Spleen (tissue), 11 donors: ENCODE results near the gene TTC22. TPM values are rescaled to one million over a fixed set of nuclear protein-coding genes. Genes with fewer than 3 reads are reported as not detected.

Source experiments
- DNase-seq: peaks from one replicate; pipeline ENCODE4 v3.0.0-alpha.2; 2020
- H3K27ac ChIP-seq, 8 donors: fragments of 200-600 bp; sonication (generic) in 7 of 8; 1 replicate in 4 of 8; 2 replicates in 4 of 8; pipeline versions ENCODE4 v1.5.0 to v1.8.0; 2016 to 2021; ENCODE audit warnings: inconsistent platforms in 4 of 8, mild to moderate bottlenecking in 4 of 8, moderate library complexity in 1 of 8
- H3K27me3 ChIP-seq, 7 donors: fragments of 200-600 bp; sonication (generic) in 6 of 7; replicated peaks in 1 of 7; 1 replicate in 4 of 7; 2 replicates in 3 of 7; pipeline versions ENCODE4 v1.5.0 to v1.8.0; 2016 to 2021; ENCODE audit warnings: inconsistent platforms in 3 of 7, mild to moderate bottlenecking in 1 of 7
- H3K36me3 ChIP-seq, 6 donors: fragments of 200-600 bp; sonication (generic) in 5 of 6; 1 replicate in 4 of 6; 2 replicates in 2 of 6; pipeline versions ENCODE4 v1.5.0 to v1.8.0; 2016 to 2021; ENCODE audit warnings: inconsistent platforms in 2 of 6
- H3K4me1 ChIP-seq, 6 donors: fragments of 200-600 bp; sonication (generic) in 5 of 6; 1 replicate in 3 of 6; 2 replicates in 3 of 6; pipeline versions ENCODE4 v1.5.0 to v1.8.0; 2016 to 2021; ENCODE audit warnings: inconsistent platforms in 3 of 6
- H3K4me3 ChIP-seq, 8 donors: fragments of 200-600 bp; sonication (generic) in 7 of 8; 1 replicate in 4 of 8; 2 replicates in 4 of 8; pipeline versions ENCODE4 v1.5.0 to v1.8.0; 2016 to 2021; ENCODE audit warnings: inconsistent platforms in 4 of 8, mild to moderate bottlenecking in 4 of 8, moderate library complexity in 2 of 8
- H3K9me3 ChIP-seq, 8 donors: fragments of 200-600 bp; sonication (generic) in 7 of 8; 1 replicate in 4 of 8; 2 replicates in 4 of 8; pipeline versions ENCODE4 v1.5.0 to v1.8.0; 2016 to 2021; ENCODE audit warnings: inconsistent platforms in 4 of 8
- POLR2A ChIP-seq, 3 donors: fragments of 450-650 bp; IDR thresholded peaks; one replicate each; pipeline ENCODE4 v1.5.1; 2017; ENCODE audit warnings: antibody characterized with exemption in 3 of 3, mild to moderate bottlenecking in 1 of 3
- POLR2AphosphoS5 ChIP-seq, 3 donors: sonication (generic); formaldehyde crosslinking; IDR thresholded peaks; one replicate each; pipeline ENCODE4 v1.5.1; 2017; ENCODE audit warnings: antibody characterized with exemption in 3 of 3
- WGBS, 5 donors: extraction: QIAGEN DNeasy Blood & Tissue Kit in 3 of 5; methylation state at CpG; one replicate each; pipeline versions ENCODE4 v1.1.5 to v1.1.7; 2013 to 2018; 5-methylcytosine and 5-hydroxymethylcytosine counted together
- intact Hi-C: fragments of 100-400 bp; cut with DNase I; formaldehyde crosslinking; loops from one replicate; pipeline ENCODE4 v1.15.0; 2023; ENCODE audit warnings: low total_unique reads
- polyA plus RNA-seq, 3 donors: library from polyadenylated mRNA; stranded (reverse); fragments of 200-250 nt; gene quantifications; one replicate each; pipeline ENCODE4 v1.2.1, GENCODE V29; 2013
- total RNA-seq, 7 donors: library from RNA; depleted of rRNA in 3 of 7; stranded (reverse); fragments of >200 nt in 3 of 7; fragmentation: NEBNext Ultra II Directional in 4 of 7; extraction: Animal tissue kit (Norgen Biotek cat#: 25700) in 4 of 7; gene quantifications; one replicate each; pipeline versions ENCODE4 v1.1.0 to v1.2.1, GENCODE V29; 2016 to 2021
- TF ChIP-seq, protein P1 (sequence below), 11 experiments: fragments of 200-600 bp in 7 of 11; fragments of 450-650 bp in 4 of 11; sonication (generic) in 4 of 11; IDR thresholded peaks in 8 of 11; conservative IDR thresholded peaks in 3 of 11; 1 replicate in 7 of 11; 2 replicates in 4 of 11; pipeline versions ENCODE4 v1.4.0 to v1.8.0; 2016 to 2021; ENCODE audit warnings: antibody characterized with exemption in 11 of 11, inconsistent platforms in 4 of 11, mild to moderate bottlenecking in 1 of 11
- donor health status: healthy with polysubstance abuse.
- donor health status: DM: no; HTN: no; CAD: no; lungs with moderate emphysema.
- donor health status: DM: no; HTN: no; CAD: no.
- donor health status: Bipolar disorder and iron deficiency.
- donor health status: healthy.
- donor health status: DM: no; HTN: no; CAD: no.
- donor health status: DM: yes; HTN: yes; CAD: no.

TTC22 gene
- total and polyA plus RNA-seq, 10 donors = 0.73 to 6.4 (median 3.5) TPM

DNA sequence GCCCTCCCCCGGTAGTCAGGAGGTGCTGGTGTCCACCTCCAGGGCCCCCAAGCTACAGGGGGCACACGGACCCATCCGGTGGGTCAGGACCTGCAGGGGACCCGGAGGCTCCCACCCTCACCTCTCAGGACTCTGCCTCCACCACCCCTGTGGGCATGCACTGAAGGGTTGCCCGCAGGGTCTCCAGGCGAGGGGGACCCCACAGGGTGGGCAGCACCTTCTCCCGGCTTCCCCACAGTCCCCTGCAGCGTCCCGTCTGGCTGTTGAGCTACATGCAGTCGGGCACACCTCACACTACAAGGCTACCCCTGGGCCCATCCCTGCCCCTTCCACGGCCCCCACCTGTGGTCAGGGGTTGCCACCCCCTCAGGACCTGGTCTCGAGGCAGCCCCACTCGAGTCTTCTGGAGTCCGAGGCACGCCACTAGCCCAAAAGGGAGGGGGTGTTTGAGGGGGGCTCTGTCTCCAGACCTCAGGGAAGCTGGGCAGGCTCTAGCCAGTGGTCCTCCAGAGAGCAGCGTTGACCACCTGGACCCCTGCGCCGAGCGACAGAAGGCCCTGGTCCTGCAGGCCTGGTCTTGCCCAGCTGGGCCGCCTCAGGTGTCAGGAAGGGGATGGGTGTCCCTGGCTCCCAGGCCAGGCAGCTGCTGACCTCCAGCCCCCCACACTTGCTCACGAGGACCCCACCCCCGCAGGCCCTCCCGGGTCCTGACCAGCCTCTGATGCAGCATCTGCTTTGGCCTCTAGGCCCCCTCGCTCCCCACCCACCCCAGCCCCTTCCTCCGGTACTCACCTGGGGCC, 46.4 kb downstream of the TTC22 start:
- WGBS, 5 donors = 88 to 94% (median 93%) methylated on average over 18 to 25 of the region's 25 CpGs

DNA sequence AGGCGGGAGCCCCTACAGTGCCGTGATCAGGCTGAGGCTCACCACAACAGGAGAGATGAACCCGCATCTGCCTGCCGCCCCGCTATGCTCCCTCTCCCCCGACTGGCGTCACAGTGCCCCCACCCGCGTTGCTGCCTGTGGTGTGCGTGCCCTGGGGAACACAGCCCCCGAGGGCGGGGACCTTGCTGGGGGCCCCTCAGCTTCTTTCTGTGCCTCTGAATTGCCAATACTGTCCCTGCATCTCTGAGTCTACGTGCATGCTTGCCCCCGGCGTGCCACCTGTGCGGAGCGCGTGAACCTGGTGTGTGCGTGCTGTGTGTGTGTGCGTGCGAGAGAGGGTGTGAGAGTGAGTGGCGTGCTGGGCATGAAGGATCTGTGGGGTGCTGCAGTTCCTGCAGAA, 47.1 kb downstream of the TTC22 start:
- DNase-seq = peak; percentile 60

More for the DNA sequence above, 46.4 kb downstream of the TTC22 start:
- no peaks in the 10 kb centered on the region for H3K27me3 ChIP-seq
- H3K9me3 ChIP-seq = no peaks in the 10 kb centered on the region
- no peak for TF ChIP-seq POLR2AphosphoS5 (IDR thresholded peaks at IDR 0.05)
- TF ChIP-seq POLR2A (IDR thresholded peaks at IDR 0.05) = no peak
- TF ChIP-seq, protein P1, sequence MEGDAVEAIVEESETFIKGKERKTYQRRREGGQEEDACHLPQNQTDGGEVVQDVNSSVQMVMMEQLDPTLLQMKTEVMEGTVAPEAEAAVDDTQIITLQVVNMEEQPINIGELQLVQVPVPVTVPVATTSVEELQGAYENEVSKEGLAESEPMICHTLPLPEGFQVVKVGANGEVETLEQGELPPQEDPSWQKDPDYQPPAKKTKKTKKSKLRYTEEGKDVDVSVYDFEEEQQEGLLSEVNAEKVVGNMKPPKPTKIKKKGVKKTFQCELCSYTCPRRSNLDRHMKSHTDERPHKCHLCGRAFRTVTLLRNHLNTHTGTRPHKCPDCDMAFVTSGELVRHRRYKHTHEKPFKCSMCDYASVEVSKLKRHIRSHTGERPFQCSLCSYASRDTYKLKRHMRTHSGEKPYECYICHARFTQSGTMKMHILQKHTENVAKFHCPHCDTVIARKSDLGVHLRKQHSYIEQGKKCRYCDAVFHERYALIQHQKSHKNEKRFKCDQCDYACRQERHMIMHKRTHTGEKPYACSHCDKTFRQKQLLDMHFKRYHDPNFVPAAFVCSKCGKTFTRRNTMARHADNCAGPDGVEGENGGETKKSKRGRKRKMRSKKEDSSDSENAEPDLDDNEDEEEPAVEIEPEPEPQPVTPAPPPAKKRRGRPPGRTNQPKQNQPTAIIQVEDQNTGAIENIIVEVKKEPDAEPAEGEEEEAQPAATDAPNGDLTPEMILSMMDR (IDR thresholded peaks at IDR 0.05 in 8 of 11, conservative IDR thresholded peaks at IDR 0.05 in 3 of 11) = no peak
- no peak overlapping the region for H3K4me3 ChIP-seq
- DNase-seq = peak; percentile 69
- peaks cover 0 to 47% (median 19%) of the 10 kb centered on the region in 6 donors for H3K36me3 ChIP-seq
- no peak overlapping the region for H3K27ac ChIP-seq
- H3K4me1 ChIP-seq = no peaks in the 10 kb centered on the region
- intact Hi-C loops = no loop called here

DNA sequence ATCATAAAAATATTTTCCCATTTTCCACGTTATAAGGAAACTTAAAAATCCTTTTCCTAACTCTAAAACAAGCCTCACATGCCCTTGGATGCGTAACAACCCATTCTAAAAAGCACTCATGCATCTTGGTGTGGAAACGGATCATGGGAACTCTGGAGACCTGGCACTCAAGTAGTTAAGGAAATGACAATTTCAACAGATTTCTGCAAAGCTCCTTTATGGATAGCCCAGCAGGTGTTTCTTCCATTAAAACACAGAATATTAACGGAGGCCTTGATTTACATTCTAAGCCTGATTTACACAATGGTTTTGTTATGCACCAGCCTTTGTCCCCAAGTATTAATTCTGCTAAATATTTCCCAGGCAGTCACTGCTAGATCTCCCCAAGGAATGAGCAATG, 49.7 kb downstream of the TTC22 start:
- WGBS, 5 donors = 71 to 85% (median 77%) methylated on average over 4 of the region's 4 CpGs
- Histone ChIP-seq H3K4me1 (no peaks in the 10 kb centered on the region), H3K9me3 (no peaks in the 10 kb centered on the region), H3K27ac (no peak overlapping the region), H3K4me3 (no peak overlapping the region), H3K36me3 (peaks cover 0 to 18% (median 0%) of the 10 kb centered on the region in 6 donors), H3K27me3 (no peaks in the 10 kb centered on the region)
- DNase-seq = no peak
- intact Hi-C loops = no loop called here
- TF ChIP-seq, protein P1 (IDR thresholded peaks at IDR 0.05 in 8 of 11, conservative IDR thresholded peaks at IDR 0.05 in 3 of 11) = no peak
- TF ChIP-seq POLR2AphosphoS5 (IDR thresholded peaks at IDR 0.05) (no peak), POLR2A (IDR thresholded peaks at IDR 0.05) (no peak)

More for the DNA sequence above, 47.1 kb downstream of the TTC22 start:
- no peak for TF ChIP-seq POLR2AphosphoS5 (IDR thresholded peaks at IDR 0.05)
- TF ChIP-seq, protein P1 (IDR thresholded peaks at IDR 0.05 in 8 of 11, conservative IDR thresholded peaks at IDR 0.05 in 3 of 11) = no peak
- TF ChIP-seq POLR2A (IDR thresholded peaks at IDR 0.05) = no peak
- no peak overlapping the region for H3K27ac ChIP-seq
- no peaks in the 10 kb centered on the region for H3K9me3 ChIP-seq
- H3K4me1 ChIP-seq = no peaks in the 10 kb centered on the region
- H3K36me3 ChIP-seq = peaks cover 0 to 45% (median 19%) of the 10 kb centered on the region in 6 donors
- H3K4me3 ChIP-seq = no peak overlapping the region
- intact Hi-C loops = no loop called here
- no peaks in the 10 kb centered on the region for H3K27me3 ChIP-seq
- WGBS, 5 donors = 92 to 95% (median 94%) methylated on average over 10 to 22 of the region's 22 CpGs

DNA sequence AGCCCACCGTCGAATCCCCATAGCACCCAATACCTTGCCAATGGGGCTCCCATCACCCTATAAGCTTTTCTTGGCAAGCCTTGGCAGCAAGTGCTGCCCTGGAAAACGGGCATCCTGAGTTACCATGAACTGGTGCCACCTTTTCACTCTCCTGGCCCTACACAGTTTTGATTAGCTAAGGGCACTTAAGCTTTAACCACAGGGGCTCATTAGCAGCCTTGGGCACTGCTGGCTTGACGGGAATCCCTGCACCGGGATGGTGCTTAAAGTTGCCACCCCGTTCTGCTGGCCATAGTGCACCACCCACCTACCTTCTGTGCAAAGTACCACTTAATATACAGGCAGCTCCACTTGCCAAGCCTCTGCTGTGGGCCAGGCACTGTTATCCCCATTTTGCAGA, 50.5 kb downstream of the TTC22 start:
- H3K4me3 ChIP-seq = no peak overlapping the region
- H3K36me3 ChIP-seq = peaks cover 0 to 12% (median 0%) of the 10 kb centered on the region in 6 donors
- no peaks in the 10 kb centered on the region for H3K27me3 ChIP-seq
- H3K27ac ChIP-seq = no peak overlapping the region
- no peaks in the 10 kb centered on the region for H3K4me1 ChIP-seq
- TF ChIP-seq POLR2AphosphoS5 (IDR thresholded peaks at IDR 0.05) (no peak), POLR2A (IDR thresholded peaks at IDR 0.05) (no peak)
- TF ChIP-seq, protein P1 (IDR thresholded peaks at IDR 0.05 in 8 of 11, conservative IDR thresholded peaks at IDR 0.05 in 3 of 11) = no peak
- DNase-seq = peak; percentile 28
- WGBS, 5 donors = 68 to 86% (median 85%) methylated on average over 6 of the region's 6 CpGs
- no peaks in the 10 kb centered on the region for H3K9me3 ChIP-seq
- intact Hi-C loops = no loop called here
